Fibroblast of villous mesenchyme (primary cell): ENCODE measurements around the gene IPO13. TPM values are rescaled to one million over a fixed set of nuclear protein-coding genes. Genes with fewer than 3 reads are reported as not detected.

Source experiments
- DNase-seq: peaks from one replicate; pipeline ENCODE4 v3.0.0-alpha.2; 2010; ENCODE audit warnings: low read depth
- H3K4me3 ChIP-seq: 2 replicates; pipeline ENCODE4 v1.5.1; 2011; ENCODE audit warnings: low read depth, mild to moderate bottlenecking, low read length
- CTCF ChIP-seq: IDR thresholded peaks from 2 replicates; pipeline ENCODE4 v1.5.1; 2012; ENCODE audit warnings: low read depth, mild to moderate bottlenecking, low read length; ENCODE audit not compliant: insufficient read depth
- total RNA-seq: library from RNA; depleted of rRNA; stranded (reverse); fragments of >200 nt; gene quantifications from 2 replicates; pipeline ENCODE4 v1.2.3, GENCODE V29; 2012

Gene IPO13
- total RNA-seq, 1 donor = 20.7 TPM

- TF ChIP-seq CTCF = no peak
- no peak overlapping the region for H3K4me3 ChIP-seq
- DNase-seq = no peak
These were observed 65.7 kb downstream of the IPO13 start for GRCh38 chr1:44012404-44012803.

GRCh38 chr1:44012941-44013609 lies 66.3 kb downstream of the IPO13 start:
- no peak for TF ChIP-seq CTCF
- DNase-seq = no peak
- H3K4me3 ChIP-seq = no peak overlapping the region

GRCh38 chr1:44013949-44014348 lies 67.2 kb downstream of the IPO13 start:
- DNase-seq = no peak
- no peak for TF ChIP-seq CTCF
- H3K4me3 ChIP-seq = no peak overlapping the region

GRCh38 chr1:44014365-44015104 lies 67.8 kb downstream of the IPO13 start:
- no peak for DNase-seq
- TF ChIP-seq CTCF = no peak
- H3K4me3 ChIP-seq = no peak overlapping the region

GRCh38 chr1:44015206-44015605 lies 68.5 kb downstream of the IPO13 start:
- no peak for TF ChIP-seq CTCF
- no peak overlapping the region for H3K4me3 ChIP-seq
- no peak for DNase-seq

GRCh38 chr1:44016041-44016889 lies 69.5 kb downstream of the IPO13 start:
- no peak for TF ChIP-seq CTCF
- H3K4me3 ChIP-seq = no peak overlapping the region
- no peak for DNase-seq
